ENCODE measurements around the gene CLNK.
A peak's percentile ranks its signal among the peaks of the same experiment; 100 is the strongest.
"Not testable (repeated sequence)": the region's sequence is repeated elsewhere in the genome, so short reads cannot be mapped to it uniquely, and the experiment has no call there.

Gene CLNK

GRCh38 chr4:10659251-10659650 lies 25.3 kb downstream of the CLNK start:
- DNase-seq = no peak

DNA sequence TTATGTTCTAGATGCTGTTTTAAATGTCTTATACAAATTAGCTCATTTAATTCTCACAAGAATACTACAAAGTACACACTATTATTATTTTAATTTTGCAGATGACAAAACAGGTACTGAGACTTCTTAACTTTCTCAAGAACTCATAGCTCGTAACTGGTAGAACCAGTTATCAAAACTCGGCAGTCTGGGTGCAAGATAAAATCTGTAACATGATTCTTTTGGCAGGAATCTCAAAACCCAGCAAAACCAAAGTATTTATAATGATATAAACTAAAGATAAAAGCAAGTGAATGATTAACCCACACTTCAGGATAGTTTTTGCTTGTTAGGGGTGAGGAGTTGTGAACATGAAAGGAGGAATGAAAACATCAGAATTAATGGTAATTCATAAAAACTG lies 27.6 kb downstream of the CLNK start:
- no peak for DNase-seq

- DNase-seq = no peak
Measured at GRCh38 chr4:10656420-10656819, 28.1 kb downstream of the CLNK start.

DNA sequence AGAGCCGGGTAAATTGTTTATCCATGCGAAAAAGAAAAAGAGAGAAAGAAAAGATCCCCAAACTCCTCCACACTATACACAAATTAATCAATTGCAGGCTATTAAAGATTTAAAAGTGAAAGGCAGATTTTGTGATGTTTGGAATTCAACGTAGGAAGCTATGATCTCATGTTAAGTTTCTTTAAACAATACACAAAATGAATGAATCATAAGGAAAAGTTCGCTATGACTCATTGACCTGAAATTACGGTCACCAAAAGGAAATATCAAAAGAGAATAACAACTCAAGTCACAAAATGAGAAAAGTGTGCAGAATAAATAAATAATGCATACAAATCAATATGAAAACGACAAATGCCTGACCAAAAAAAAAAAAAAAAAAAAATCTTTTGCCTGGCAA lies 28.6 kb downstream of the CLNK start:
- DNase-seq = no peak

DNA sequence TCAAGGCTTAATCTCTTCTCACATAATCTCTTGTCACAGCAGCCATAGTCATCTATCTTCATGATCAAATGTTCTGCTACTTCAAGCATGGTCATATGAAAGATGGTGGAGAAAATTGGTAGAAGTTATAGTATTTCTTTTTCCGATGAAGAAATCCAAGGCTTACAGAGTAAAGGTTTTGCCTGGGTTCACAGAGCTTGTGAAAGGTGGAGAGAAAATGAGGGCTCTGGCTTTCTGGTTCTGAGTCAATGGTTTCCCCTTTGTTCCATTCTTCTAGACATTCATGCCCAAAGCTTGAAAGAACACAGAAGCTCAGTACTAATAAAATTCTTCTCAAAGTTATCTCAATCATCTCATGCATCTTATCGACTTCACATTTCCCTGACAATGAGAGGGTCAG lies 36.1 kb downstream of the CLNK start:
- DNase-seq = no peak

- DNase-seq = no peak
Measured at GRCh38 chr4:10647846-10648245, 36.7 kb downstream of the CLNK start.

DNA sequence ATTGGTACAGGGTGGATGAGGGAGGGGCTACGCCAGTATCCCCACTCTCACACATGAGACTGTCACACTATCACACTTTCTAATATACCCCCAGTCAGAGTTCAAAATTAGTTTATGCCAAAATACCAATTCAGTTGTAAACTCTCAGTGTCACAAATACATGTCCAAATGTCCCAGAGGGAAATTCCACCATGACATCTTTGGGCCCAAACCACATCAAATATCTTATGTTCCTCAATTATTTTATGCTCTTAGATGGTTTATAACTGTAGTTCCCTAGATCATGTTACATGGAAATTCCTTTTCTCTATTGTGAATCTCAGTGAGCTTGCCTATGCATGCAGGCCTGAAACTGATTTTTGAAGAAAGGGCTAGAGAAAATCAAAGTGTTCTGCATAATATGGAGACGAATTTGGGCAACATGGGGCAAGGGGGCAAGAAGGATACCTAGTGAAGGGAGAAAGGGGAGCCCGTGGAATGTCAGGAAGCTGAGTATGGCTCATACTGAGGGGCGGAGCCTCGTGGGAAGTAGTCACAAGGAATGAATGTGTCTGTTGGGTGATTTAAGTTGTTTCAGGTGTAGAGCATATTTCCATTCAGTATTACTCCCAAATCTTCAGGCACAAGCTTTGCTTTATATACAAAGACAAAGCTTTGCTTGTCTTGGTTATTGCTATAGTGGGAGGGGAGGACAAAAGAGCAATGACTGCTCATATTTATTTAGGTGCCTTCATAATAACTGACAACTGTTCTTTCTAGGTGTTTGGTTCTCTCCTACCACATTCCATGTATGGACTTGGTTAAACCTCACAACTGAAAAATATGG lies 40.8 kb downstream of the CLNK start:
- DNase-seq = no peak

DNA sequence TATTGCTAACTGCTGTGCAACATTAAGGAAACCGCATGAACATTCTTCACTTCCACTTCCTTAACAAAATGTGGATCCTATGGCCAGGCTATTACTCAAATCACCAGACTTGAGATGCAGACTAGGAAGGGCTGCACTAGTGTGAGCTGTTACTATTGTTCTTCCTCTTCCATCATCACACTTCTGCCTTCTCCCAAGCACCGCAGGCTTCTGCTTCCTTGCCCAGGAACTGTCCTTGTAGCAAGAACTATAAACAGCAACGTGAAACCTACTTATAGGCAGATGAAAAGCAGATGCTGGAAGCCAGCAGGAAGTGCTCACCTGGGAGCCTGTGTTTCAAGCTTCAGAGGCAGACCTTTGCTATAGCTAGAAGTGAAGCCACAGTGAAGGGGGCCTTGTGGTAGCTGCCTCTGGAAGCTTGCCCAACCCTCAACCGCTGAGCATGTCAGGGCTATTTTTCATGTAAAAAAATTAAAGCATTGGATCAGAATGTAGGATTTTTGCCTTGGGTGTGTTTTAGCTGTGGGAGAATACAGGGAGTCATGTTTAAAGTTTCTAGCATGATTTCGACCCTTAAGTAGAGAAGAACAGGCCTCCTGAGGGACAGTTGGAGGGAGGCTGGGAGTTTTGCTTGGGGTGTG lies 43.9 kb downstream of the CLNK start:
- DNase-seq = no peak

- no peak for DNase-seq
Measured at GRCh38 chr4:10639664-10640063, 44.9 kb downstream of the CLNK start.

DNA sequence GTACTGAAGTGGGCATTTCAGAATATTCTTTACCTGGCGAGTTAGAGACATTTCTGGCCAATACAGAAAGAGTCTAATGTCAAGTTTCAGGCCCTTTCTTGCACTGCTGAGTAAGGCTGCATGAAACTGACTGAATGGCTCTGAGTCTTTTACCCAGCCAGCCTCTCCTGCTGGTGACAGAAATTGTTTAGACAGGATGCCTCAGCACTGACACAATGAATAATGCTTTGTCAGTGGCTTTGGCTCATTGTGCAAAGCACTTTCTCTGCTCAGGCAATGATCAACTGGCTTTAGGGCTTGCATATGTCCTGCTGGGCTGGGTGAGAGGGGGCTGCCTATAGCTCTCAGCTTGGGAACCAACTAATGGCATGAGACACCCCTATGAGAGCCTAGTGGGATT lies 45.5 kb downstream of the CLNK start:
- no peak for DNase-seq

- DNase-seq = no peak
Measured at GRCh38 chr4:10635091-10635490, 49.5 kb downstream of the CLNK start.

GRCh38 chr4:10629394-10629793 lies 55.2 kb downstream of the CLNK start:
- no peak for DNase-seq

GRCh38 chr4:10625131-10625530 lies 59.4 kb downstream of the CLNK start:
- DNase-seq = no peak

DNA sequence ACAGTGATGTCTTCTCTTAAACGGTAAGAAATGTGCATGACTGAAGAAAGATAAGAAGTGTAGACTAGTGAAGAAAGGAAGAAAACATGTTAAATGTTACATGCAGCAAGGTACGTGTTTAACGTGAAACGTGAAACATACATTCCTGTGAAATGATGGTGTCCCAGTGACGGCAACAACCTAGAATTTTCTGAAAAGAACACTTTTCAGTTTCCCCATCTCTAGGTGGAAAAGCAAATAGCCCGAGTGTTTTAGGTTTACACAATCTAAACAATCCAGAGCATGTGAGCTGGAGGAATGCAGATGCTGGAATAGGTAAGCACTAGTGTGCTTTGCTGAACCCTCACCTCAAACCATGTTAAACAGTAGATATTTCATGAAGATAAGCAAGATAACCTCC lies 60.7 kb downstream of the CLNK start:
- DNase-seq = no peak

- no peak for DNase-seq
Measured at GRCh38 chr4:10623241-10623640, 61.3 kb downstream of the CLNK start.

DNA sequence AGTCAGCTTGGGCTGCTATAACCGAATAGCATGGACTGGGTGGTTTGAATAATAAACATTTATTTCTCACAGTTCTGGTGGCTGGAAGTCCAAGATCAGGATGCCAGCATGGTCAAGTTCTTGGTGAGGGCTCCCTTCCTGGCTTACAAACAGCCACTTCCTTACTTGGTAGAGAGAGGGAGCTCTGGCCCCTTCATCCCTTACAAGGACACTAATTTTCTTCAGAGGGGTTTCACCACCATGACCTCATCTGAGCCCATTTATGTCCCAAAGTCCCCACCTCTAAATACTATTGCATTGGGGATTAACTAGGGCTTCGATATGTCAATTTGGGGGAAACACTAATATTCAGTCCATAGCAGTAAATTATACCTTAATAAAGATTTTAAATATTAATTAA lies 61.8 kb downstream of the CLNK start:
- DNase-seq = peak; percentile 2

DNA sequence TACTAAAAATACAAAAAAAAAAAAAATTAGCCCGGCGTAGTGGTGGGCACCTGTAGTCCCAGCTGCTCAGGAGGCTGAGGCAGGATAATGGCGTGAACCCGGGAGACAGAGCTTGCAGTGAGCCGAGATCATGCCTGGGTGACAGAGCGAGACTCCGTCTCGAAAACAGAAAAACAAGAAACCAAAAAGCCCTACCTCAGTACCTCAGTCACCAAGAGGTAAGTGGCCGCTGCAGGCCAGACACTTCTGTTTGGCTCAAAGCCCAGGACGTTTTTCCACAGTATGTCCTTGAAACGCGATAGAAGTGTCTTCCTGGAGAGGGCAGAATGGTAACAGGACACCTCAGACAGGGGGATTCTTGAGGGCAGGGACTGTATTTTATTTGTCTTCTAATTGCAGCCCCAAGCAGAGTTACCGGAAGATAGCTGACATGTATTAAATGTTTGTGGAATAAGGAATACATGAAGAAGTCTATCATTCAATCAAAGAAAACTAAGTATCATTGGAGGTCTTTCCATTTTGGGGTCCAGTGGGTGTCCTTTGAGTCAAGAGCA lies 63.6 kb downstream of the CLNK start:
- DNase-seq = no peak

DNA sequence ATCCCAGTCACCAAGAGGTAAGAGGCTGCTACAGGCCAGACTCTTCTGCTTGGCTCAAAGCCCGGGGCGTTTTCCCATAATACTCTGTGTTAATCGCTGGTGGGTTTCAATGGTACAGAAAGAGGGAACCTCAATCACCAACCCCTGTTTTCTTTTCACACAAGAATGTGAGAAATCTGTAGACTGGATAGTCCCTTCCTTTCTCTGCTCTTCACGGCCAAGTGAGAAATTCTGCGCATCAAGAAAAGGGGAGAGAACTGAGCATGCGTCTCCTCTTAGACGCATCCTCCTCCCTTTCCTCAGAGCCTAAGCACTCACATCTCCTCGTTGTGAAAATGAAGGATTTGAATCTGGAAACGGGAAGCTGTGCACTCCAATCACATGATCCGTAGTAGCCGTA lies 64.7 kb downstream of the CLNK start:
- DNase-seq = no peak

DNA sequence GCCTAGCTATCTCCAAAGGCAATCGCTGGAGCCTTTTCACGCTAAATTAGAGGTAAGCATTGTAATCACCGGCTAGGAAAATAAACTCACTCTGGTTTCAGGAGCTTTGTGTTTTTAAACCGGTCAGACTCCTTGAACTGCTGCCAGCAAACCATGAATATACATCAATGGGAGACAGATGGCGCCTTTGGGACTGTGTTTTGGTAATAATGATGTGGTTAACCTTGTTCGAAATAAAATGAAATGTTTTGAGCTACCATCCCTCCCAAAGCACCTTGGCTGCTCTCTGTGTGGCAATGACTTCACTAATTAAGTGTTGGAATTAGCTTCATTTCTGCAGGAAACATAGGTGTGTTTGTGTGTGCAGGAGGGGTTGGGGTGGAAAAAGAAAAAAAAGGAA lies 65.3 kb downstream of the CLNK start:
- DNase-seq = no peak

GRCh38 chr4:10614926-10615325 lies 69.6 kb downstream of the CLNK start:
- not testable (repeated sequence) for DNase-seq

DNA sequence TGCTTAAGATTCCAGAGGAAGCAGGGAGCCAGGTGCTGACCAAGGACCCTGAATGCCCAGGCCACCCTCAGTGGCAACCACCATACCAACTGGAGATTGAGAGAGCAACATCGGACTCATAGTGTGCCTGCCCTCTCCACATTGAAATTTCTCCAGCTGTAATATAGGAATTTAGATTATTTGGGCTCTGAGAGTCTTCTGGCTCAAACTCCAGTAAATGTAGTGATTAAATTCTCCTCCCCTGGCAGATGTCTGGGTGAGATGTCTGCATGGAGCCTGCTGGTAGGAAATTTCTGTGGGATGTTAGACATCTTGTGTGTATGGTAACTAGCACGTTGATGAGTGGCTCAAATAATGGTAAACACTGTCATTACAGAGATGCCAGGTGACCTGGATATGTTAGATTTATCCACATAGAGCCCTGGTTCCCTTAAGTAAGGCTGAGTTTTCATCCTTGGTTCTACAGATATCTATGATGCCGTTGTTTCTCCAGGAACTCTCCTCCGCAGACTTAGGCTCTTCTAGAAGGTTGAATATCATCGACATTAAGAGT lies 70.6 kb downstream of the CLNK start:
- DNase-seq = no peak

- no peak for DNase-seq
Measured at GRCh38 chr4:10612476-10612875, 72.1 kb downstream of the CLNK start.

DNA sequence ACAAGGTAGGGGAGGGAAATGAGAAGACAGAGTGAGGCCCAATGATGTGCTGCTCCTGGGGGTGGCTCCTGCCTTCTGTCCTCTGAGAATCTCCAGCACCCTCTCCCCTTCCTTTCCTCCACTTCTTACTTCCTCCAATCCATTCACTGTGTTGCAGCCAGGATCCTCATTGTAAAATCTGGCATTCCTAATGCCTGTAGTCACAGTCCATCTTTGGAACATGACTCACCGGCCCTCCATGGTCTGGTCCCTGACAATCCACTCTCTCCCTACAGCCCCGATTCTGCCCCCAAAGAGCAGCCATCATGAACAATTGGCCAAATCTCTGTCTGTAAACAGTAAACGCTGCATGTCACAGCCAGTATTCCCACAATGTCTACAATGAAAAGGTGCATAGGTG lies 72.9 kb downstream of the CLNK start:
- no peak for DNase-seq

Measured in CD4-positive, alpha-beta T cell treated with Interleukin-12 subunit alpha and Interleukin-12 subunit beta, for 1 hour (primary cell).